BJ (cell line): ENCODE data around the gene ERH. TPM values are rescaled to one million over a fixed set of nuclear protein-coding genes. Genes with fewer than 3 reads are reported as not detected.

Experiments used
- CTCF ChIA-PET: fragments of 350-600 bp; formaldehyde crosslinking; extraction: SDS; loops from one replicate; lab custom pipeline; 2021; ENCODE audit warnings: antibody characterized with exemption, inconsistent platforms; lab: Yijun Ruan, JAX
- POLR2A ChIA-PET: fragments of 300-600 bp; sonication (Branson Sonifier 250); formaldehyde crosslinking; extraction: SDS; loops from one replicate; lab custom pipeline; 2021; ENCODE audit warnings: antibody characterized with exemption; lab: Charles Lee
- DNase-seq: peaks from one replicate; pipeline ENCODE4 v3.0.0-alpha.2; 2011; ENCODE audit warnings: low read depth
- H3K27me3 ChIP-seq: 2 replicates; pipeline ENCODE4 v1.6.0; 2011; ENCODE audit warnings: low read length; ENCODE audit not compliant: control insufficient read depth, insufficient read depth
- H3K36me3 ChIP-seq: 2 replicates; pipeline ENCODE4 v1.5.1; 2011; ENCODE audit warnings: low read length; ENCODE audit not compliant: control insufficient read depth, insufficient read depth
- H3K4me3 ChIP-seq: 2 replicates; pipeline ENCODE4 v1.5.1; 2011; ENCODE audit warnings: low read depth, mild to moderate bottlenecking, control low read depth, low read length
- polyA plus RNA-seq: library from polyadenylated mRNA; depleted of rRNA; stranded (reverse); fragments of >200 nt; gene quantifications from 2 replicates; pipeline ENCODE4 v1.2.3, GENCODE V29; 2011
- TF ChIP-seq, protein P1 (sequence below): IDR thresholded peaks from 2 replicates; pipeline ENCODE4 v1.5.1; 2011; ENCODE audit warnings: low read depth, mild to moderate bottlenecking, control low read depth, inconsistent platforms, low read length, moderate library complexity; ENCODE audit not compliant: insufficient read depth

Gene ERH
- polyA plus RNA-seq, 1 experiment, result 43.1 TPM

DNA sequence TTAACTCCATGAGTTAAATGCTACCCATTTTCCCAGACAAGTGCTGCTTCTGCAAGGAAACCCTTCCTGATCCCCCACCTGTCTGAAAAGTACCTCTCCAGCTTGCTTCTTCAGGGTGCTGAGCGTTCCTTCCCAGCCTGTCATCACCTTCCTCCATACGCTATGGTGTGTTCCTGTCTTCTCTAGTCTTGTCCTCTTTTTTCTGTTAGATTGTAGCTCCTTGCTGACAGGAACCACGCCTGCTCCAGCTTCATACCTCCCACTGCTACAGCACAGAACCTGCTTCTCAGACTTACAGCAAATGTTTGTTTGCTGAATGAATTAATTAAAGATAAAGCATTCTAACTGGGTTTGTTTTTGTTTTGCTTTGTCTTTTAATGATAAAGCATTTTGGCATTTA, 39.1 kb downstream of the ERH start:
- H3K4me3 ChIP-seq, result no peak overlapping the region
- H3K36me3 ChIP-seq, result no peaks in the 10 kb centered on the region
- ChIA-PET CTCF (interaction anchor here (1.4 to 4.1 kb wide), 2 partner anchors 12 to 116 kb away, joined by 6 to 29 read pairs; no protein-coding TSS in a partner anchor), POLR2A (no interaction called here)
- no peaks in the 10 kb centered on the region; the same call in 1 of the 2 replicates for H3K27me3 ChIP-seq
- TF ChIP-seq, protein P1, sequence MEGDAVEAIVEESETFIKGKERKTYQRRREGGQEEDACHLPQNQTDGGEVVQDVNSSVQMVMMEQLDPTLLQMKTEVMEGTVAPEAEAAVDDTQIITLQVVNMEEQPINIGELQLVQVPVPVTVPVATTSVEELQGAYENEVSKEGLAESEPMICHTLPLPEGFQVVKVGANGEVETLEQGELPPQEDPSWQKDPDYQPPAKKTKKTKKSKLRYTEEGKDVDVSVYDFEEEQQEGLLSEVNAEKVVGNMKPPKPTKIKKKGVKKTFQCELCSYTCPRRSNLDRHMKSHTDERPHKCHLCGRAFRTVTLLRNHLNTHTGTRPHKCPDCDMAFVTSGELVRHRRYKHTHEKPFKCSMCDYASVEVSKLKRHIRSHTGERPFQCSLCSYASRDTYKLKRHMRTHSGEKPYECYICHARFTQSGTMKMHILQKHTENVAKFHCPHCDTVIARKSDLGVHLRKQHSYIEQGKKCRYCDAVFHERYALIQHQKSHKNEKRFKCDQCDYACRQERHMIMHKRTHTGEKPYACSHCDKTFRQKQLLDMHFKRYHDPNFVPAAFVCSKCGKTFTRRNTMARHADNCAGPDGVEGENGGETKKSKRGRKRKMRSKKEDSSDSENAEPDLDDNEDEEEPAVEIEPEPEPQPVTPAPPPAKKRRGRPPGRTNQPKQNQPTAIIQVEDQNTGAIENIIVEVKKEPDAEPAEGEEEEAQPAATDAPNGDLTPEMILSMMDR, result no peak
- no peak for DNase-seq

DNA sequence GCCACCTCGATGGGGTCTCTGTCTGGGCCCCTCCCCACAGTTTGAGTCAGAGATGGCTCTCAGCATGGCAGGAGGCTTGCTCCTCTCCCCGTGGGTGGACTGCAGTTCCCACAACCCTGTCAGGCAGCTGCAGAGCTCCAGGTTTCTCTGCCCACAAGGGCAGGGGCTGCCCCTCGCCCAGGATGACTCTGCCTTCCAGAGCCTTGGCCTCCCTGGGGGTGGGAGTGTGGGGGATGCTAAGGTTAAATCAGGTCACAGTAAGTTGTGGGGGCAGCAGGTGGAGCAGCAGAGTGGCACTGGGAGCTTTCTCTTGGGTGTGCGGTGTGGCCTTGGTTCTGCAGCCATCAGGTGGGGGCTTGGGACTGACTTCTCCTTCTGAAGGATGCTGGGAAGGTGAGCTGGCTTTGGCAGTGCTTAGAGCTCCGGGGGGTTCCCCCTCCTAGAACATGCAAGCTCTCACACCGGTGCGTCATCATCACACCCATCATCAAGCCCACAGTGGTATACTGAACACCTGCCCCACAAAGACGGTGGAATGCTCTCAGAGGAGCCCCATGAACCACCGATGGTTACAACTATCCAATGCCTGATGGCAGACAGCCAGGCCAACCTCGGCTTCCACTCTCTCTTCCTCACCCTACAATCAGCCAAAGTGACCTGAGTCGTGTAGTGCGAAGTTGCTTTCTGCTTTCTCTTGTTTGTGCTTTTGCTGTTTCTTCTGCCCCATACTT, 39.7 kb downstream of the ERH start:
- TF ChIP-seq, protein P1, result no peak
- Histone ChIP-seq H3K27me3 (no peaks in the 10 kb centered on the region; the same call in 1 of the 2 replicates), H3K4me3 (no peak overlapping the region), H3K36me3 (no peaks in the 10 kb centered on the region)
- DNase-seq, result no peak
- CTCF ChIA-PET, result interaction anchor here (1.4 to 4.1 kb wide), 2 partner anchors 12 to 116 kb away, joined by 6 to 29 read pairs; no protein-coding TSS in a partner anchor
- POLR2A ChIA-PET, result no interaction called here

DNA sequence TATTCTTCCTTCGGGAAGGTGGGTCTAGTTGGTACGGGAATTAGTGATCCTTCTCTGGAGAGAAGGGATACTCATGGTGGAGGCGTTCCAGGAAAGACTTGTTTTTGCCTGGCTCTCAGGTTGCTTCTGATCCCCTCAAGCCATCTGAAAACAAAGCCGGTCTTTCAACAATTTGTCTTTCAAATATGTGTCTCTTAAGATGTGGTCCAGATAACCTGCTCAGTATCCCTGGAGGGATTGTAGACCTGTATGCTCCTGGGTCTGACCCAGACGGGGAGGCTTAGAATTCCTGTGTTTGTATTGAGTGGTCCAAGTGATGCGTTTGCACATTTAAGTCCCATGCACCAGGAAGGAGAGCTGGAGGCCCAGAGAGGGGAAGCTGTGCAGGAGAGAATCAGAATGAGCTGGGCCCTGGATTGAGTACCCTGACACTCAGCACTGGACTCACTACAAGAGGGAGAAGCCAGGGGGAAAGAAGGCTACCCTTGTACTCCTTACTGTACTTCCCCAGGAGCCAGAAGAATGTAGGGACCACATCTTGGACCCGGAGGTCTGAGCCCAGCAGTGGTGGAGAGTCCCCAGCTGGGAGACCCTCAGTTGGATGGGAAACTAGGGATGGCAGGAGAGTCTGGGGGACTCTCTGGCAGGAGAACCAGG, 40.4 kb downstream of the ERH start:
- Histone ChIP-seq H3K4me3 (no peak overlapping the region), H3K36me3 (no peaks in the 10 kb centered on the region), H3K27me3 (no peaks in the 10 kb centered on the region; the same call in 1 of the 2 replicates)
- CTCF ChIA-PET, result interaction anchor here (0.8 to 4.1 kb wide), 3 partner anchors 11 to 116 kb away, joined by 3 to 29 read pairs (median 6); no protein-coding TSS in a partner anchor
- POLR2A ChIA-PET, result no interaction called here
- DNase-seq, result no peak
- TF ChIP-seq, protein P1, result no peak

DNA sequence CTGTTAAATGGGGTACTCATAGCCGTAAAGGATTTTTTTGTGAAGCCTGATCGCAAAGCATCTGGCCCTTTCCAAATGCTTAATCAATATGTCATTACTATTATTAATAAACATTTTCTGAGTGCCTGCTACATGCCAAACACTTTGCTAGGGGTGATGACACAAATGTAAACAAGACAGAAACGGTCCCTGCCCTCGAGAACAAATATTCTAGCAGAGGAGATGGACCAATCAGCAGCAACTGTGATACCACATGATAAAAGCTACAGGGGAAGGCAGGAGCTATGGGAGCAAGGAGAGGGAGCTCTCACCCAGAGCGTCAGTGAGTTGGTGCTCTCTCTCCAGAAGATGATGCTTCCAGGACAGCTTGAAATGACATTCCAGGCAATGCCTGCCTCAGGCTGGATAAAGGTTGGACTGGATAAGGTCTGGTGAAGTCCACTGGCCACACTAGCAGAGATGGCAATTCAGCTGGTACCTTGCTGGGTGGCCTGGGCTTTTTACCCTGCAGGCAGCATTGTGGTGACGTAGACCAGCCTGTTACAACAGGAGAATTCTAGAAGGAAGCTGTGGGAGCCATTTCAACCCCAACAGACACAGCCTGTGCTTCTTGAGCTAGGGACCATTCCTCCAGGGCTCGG, 41.1 kb downstream of the ERH start:
- Histone ChIP-seq H3K4me3 (no peak overlapping the region), H3K36me3 (no peaks in the 10 kb centered on the region), H3K27me3 (no peaks in the 10 kb centered on the region; the same call in 1 of the 2 replicates)
- ChIA-PET POLR2A (no interaction called here), CTCF (interaction anchor here (0.8 to 4.1 kb wide), 2 partner anchors 11 to 115 kb away, joined by 3 to 29 read pairs; no protein-coding TSS in a partner anchor)
- TF ChIP-seq, protein P1, result no peak
- DNase-seq, result no peak
